GM18508 (cell line): ENCODE measurements around the gene GRIN1.
"Not testable (repeated sequence)": the region's sequence is repeated elsewhere in the genome, so short reads cannot be mapped to it uniquely, and the experiment has no call there.

ENCODE experiments used
- ATAC-seq: cut with Tn5 transposase; IDR thresholded peaks from one replicate; pipeline ENCODE4 v1.9.1; 2021; ENCODE audit warnings: moderate number of reproducible peaks; ENCODE audit not compliant: insufficient read depth, unreplicated experiment

GRIN1 gene

DNA sequence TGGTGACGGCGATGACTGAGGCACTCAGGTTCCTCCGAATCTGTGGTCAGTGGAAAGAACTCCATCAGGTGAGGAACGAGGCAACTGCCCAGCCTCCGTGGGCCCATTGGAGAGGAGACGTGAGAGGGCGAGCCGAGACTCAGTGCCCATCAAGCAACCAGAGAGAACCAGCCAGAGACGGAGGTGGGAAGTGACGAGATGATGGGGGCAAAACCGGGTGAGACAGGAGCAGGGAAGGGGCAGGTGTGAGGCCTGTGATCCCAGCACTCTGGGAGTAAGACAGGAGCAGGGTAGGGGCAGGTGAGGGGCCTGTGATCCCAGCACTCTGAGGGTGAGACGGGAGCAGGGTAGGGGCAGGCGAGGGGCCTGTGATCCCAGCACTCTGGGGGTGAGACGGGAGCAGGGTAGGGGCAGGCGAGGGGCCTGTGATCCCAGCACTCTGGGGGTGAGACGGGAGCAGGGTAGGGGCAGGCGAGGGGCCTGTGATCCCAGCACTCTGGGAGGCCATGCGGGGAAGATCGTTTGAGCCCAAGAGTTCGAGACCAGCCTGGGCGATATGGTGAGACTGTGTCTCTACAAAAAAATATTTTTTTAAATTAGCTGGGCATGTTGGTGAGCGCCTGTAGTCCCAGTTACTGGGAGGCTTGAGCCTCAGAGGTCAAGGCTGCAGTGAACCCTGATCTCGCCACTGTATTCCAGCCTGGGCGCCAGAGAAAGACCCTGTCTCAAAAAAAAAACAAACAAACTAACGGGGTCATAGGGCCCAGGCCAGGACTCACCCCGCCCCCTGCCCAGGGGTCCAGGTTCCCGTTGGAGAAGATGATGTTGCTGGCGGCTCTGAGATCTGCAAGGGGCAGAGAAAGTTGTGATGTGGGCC lies 27.8 kb upstream of the GRIN1 start:
- no peak for ATAC-seq

DNA sequence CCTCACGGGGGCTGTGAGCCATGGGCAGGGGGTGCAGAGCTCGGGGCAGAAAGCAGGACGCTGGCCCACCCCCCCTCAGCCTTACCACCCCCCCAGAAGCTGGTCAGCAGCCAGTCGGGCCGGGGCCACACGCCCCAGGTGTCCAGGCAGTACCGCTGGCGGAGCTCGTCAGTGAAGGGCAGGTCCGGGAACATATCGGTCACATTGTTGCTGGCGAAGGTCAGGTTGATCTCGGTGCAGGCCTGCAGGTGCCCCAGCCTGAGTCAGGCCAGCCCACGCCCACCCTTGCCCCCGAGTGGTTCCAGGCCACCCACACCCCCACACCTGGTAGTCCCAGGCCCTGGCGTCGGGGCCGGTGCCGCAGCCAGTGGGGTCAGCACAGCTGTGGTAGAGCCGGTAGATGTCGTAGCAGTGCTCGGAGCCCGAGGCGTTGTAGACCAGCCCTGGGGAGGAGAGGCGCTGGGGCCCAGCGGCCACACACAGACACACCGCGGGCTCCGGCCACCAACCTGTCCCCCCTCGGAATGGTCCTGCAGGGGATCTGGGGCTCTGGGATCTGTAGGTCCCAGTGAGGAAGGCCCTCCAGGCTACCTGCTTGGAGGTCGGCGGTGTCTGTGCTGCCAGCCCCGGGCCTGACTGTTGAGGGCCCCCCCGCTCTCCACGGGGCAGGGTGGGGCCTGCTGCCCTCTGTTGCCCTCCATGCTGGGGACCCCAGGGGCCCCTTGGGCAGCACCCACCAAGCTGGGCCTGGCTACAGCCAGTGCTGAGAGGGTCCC lies 27.0 kb upstream of the GRIN1 start:
- no peak for ATAC-seq

DNA sequence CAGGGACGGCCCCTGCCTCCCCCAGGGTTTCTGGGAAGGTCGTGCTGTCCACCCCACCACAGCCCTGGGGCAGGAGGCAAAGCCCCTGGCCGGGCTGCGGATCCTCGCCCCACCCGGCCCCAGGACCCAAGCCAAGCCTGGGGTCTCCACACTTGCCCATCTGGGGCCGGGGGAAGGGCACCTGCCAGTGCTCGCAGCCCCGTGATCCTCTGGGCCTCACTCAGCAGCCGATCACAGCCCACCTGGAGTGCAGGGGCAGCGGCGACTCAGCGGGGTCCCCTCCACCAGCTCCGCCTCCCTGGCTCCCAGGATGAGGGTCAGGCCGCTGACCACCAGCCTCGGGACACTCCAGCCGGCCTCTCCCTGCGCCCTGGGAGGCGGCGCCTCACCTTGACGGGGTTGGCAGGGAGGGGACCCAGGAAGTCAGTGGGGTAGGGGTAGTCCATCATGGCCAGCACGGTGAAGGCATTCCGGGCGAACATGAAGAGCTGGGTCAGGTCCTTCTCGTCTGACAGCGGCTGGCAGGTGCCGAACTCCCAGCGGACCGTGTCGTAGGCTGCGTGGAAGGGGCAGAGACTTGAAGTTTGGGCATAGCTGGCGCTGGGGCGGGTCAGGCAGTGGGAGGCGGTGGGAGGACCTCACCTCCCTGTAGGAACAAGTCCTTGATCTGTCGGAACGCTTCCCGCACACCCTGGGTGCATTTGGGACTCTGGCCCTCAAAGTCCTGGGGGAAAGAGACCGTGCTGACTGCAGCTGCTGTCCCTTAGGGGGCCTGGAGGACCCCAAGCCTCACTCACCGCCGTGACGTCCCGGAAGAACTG lies 26.2 kb upstream of the GRIN1 start:
- no peak for ATAC-seq

DNA sequence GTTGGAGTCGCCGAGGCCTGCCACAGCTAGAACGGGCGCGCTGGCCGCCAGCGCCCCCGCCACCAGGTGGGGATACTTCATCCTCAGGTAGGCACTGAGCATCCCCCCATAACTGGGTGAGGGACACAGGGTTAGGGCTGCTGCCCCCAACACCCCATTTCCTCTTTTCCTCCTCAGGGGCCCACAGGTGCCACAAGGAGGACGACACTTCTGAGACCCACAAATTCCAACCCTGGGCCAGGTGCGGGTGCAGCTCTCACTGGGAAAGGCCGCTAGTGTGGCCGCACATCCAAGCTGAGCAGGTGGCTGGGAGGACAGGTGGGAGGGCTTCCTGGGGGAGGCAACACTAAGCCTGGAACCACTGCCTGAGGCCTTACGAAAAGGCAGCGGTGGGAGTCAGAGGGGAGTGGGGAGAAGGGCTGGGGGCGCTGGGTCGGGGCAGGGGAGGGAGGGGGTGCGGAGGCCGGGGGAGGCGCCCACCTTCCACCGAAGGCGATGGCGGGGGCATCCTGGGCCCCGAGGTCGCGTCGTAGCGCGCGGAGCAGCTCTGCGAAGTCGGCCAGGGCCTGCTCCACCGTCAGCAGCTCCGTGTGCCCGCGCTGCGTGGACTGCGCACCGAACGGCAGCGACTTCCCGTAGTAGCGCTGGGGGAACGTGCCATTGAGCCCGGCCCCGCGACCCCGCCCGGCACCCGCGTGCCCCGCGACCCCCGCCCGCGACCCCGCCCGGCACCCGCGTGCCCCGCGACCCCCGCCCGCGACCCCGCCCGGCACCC lies 25.4 kb upstream of the GRIN1 start:
- no peak for ATAC-seq

DNA sequence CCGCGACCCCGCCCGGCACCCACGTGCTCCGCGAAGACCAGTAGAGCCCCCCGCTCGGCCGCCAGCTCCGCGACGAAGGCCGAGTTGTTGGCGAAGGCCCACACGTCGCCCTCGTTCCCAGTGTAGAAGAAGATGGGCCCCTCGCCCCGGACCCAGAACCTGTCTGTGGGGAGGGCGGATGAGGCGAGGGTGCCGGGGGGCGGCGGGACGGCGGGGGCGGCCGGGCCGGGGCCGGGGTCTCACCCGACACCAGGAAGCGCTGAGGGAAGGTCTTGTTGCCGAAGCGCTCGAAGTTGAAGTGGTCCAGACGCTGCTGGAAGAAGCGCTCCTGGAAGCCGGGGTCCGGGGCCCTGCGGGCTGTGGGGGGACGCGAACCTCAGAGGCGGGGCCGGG lies 24.7 kb upstream of the GRIN1 start:
- ATAC-seq, result no peak

DNA sequence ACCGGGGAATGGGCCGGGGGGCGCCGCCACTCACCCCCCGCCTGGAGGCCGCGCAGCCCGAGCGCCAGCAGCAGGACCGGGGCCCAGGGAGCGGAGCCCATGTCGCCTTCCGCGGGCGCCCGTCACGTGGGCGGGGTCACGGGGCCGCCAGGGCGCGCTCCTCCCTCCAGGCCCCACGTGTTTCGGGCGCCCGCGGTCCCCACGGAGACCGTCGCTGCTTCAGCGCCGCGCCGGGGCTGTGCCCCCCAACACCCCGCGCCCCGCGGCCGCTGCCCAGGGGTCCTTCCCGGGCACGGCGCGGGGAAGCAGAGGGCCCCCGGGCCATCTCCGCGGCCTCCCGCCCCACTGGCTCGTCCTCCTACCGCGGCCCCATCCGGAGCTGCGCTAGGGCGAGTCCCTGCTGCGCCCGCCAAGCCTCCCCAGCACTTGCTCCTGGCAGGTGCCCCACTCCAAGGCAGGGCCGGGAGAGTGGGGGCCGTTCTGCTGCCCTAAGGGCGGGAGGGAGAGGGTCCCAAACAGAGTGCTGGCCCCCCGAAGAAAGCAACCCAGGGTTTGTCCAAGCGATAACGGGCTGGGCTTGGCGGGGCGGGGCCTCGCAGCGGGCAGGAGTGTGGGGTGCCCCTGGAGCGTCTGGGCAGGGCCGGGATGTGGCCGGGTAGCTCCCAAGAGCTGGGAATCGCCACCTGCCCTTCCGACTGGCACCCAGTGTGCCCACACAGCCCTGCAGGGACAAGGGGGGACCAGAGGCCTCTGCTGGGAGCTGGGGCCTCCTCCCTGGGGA lies 24.2 kb upstream of the GRIN1 start, which contains the start of gene DPP7:
Gene DPP7, minus strand, starts transcription at position 121 of the 781 bp plus-strand sequence. Its CDS starts 20 bp downstream, at position 101.
- no peak for ATAC-seq

DNA sequence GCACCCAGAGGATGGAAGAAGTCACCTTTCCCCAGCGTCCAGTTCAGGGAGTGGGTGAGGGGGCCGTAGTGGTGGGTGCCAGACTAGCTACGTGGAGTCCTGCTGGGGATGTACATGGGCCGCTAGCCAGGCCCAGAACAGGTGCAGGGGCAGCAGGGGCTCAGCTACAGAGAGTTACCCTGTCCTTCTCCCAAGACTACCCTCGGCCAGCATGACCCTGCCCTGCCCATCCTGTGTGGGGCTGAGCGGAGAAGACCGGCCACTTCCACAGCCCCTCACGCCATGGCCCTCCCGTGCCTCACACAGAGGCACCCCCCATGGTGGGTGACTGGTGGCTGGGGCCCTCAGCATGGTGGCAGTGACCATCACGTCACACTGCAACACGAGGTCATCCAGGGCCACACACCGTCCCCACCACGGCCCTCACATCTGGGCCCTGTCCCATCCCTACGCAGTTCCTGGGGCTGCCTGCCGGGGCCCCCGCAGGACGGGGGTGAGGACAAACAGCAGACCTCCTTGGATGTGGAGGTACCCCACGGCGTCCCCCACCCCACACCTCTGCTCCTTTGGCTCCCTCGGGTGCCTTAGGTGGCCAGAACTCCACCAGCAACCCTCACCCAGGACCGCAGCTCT lies 23.4 kb upstream of the GRIN1 start:
- ATAC-seq, result no peak

DNA sequence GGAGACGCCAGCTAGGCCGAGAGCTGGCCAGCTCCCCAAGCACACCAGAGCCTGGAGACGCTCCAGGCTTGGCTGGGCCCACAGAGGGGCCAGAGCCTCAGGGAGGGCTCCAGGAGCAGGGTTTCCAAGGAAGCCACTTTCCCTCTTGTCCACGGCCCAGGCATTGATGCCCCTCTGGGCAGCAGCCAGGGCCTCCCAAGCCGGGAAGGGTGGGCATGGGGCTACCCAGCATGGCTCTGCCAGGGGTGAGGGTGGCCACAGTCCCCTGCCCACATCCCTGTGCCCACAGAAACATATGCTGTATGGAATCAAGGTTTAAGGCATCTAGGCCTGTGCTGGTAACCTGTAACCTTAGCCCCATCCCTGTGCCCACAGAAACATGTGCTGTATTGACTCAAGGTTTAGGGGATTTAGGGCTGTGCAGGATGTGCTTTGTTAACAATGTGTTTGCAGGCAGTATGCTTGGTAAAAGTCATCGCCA lies 22.9 kb upstream of the GRIN1 start:
- no peak for ATAC-seq

DNA sequence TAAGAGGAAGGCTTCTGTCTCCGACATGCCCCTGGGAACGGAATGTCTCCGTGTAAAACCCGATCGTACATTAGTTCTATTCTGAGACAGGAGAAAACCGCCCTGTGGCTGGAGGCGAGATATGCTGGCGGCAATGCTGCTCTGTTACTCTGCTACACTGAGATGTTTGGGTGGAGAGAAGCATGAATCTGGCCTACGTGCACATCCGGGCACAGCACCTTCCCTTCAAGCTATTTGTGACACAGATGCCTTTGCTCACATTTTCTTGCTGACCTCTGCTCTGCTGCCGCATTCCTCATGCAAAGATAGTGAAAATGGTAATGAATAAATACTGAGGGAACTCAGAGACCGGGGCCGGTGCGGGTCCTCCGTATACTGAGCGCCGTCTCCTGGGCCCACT lies 22.2 kb upstream of the GRIN1 start:
- ATAC-seq, result no peak

DNA sequence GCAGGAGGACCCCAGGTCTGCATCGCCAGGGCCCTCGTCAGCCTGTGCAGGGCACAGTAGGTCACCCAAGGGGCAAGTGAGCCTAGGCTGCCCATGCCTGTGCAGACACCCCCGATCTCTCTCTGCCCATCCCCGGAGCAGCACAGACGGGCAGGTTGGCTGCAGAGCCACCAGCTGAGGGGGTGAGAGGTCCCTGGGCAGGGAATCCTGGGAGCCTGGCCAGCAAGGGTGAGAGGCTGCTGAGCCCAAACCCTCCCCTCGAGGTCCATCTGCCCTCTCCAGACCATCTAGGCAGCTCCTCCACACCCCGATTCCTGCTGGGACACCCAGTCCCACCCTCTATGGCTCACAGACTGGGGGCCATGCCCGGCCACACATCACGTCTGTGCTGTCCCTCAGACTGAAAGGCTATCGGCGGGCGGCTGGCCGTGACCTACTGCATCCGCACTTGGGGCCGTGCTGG lies 21.7 kb upstream of the GRIN1 start:
- no peak for ATAC-seq

DNA sequence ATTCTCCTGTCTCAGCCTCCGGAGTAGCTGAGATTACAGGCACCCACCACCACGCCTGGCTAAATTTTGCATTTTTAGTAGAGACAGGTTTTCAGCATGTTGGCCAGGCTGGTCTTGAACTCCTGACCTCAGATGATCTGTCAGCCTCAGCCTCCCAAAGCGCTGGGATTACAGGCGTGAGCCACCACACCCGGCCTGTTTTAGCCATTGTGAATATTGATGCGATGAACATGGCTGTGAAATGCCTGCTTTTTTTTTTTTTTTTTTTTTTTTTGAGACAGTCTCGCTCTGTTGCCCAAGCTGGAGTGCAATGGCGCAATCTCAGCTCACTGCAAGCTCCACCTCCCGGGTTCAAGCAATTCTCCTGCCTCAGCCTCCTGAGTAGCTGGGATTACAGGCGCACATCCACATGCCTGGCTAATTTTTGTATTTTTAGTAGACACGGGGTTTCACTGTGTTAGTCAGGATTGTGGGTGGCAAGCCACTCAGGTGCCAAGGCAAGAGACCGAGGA lies 20.8 kb upstream of the GRIN1 start:
- not testable (repeated sequence) for ATAC-seq

DNA sequence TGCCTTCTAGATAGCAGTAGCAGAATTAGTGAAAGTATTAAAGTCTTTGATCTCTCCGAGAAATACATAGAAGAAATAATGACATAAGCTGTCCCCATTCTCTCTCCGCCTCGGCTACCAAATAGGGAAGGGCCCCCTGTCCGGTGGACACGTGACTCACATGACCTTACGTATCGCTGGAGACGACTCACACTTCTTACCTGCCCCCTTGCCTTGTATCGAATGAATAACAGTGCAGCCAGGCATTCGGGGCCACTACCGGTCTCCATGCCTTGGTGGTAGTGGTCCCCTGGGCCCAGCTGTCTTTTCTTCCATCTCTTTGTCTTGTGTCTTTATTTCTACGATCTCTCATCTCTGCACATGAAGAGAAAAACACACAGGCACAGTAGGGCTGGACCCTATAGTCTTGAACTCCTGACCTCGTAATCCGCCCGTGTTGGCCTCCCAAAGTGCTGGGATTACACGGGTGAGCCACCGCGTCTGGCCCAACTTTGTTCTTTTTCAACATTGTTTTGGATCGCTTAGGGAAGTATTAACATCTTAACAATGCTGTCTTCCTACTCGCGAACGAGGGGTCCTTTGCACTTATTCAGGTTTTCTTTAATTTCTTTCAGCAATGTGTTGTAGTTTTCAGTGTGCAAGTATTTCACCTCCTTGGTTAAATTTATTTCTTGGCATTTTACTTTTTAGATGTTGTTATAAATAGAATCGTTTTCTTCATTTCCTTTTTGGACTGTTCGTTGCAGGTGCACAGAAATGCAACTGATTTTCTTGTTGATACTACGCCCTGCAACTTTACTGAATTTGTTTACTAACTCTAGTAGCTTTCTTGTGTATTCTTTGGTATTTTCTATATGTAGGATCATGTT lies 16.8 kb upstream of the GRIN1 start:
- ATAC-seq, result not testable (repeated sequence)

DNA sequence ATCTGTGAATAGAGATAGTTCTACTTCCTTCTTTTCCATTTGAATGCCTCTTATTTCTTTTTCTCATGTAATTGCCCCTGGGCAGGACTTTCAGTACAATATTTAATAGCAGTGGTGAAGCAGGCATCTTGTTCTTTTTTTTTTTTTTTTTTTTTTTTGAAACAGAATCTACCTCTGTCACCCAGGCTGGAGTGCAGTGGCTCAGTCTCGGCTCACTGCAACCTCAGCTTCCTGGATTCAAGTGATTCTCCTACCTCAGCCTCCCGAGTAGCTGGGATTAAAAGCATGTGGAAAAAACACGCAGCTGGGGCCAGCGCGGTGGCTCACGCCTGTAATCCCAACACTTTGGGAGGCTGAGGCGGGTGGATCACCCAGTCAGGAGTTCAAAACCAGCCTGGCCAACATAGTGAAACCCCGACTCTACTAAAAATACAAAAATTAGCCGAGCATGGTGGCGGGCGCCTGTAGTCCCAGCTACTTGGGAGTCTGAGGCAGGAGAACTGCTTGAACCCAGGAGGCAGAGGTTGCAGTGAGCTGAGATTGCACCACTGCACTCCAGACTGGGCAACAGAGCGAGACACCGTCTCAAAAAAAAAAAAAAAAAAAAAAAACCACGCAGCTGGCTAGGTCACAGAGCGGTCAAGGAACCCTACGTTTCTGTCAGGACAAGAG lies 16.0 kb upstream of the GRIN1 start:
- ATAC-seq, result not testable (repeated sequence)

DNA sequence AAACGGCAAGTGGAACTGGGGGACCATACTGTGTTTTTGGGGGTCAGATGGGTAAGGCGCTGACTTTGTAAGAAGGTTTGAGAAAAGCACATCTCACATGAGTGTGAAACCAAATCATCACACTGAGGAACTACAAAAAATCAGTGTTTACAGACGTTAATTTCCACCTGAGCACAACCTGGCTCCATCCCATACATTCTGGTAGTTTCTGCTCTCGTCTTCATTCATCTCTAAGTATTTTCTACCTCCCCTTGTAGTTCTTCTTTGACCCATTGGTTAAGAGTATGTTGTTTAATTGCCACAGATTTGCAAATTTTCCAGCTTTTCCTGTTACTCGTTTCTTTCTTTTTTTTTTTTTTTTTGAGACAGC lies 15.5 kb upstream of the GRIN1 start:
- ATAC-seq, result no peak

DNA sequence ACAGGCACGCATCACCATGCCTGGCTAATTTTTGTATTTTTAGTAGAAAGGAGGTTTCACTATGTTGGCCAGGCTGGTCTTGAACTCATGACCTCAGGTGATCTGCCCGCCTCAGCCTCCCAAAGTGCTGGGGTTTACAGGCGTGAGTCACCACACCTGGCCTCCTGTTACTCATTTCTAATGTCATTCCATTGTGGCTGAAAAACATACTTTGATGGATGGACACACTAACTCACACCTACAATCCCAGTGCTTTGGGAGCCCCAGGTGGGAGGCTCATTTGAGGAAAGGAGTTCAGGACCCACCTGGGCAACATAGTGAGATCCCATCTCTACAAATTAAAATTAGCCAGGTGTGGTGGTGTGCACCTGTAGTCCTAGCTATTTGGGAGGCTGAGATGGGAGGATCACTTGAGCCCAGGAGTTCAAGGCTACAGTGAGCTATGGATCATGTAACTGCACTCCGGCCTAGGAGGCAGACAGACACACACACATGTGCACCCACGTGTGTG lies 14.9 kb upstream of the GRIN1 start:
- ATAC-seq, result not testable (repeated sequence)

DNA sequence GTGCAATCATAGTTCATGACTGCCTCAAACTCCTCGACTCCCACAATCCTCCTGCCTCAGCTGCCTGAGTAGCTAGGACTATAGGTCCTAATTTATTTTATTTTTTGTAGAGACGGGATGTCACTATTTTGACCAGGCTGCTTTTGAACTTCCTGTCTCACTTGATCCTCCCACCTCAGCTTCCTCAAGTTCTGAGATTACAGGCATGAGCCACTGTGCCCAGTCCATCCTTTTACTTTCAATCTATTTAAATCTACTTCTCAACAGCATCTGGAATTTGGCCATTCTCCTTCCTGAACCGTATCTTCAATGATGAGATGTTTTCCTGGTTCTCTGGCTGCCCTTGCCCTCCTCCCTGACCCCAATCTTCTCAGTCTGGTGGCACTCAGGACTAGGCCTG lies 12.2 kb upstream of the GRIN1 start:
- ATAC-seq, result no peak
